HFF-Myc (cell line): Measurements from ENCODE around the gene KDM4E.
"Not testable (repeated sequence)": the region's sequence is repeated elsewhere in the genome, so short reads cannot be mapped to it uniquely, and the experiment has no call there.

ENCODE experiments used
- DNase-seq: peaks from one replicate; pipeline ENCODE4 v3.0.0-alpha.2; 2011; ENCODE audit warnings: low read depth; ENCODE audit errors: extremely low read depth
- H3K4me3 ChIP-seq: replicated peaks from 2 replicates; pipeline ENCODE4 v1.5.1; 2011; ENCODE audit warnings: low read depth, mild to moderate bottlenecking, control low read depth, low read length
- CTCF ChIP-seq: IDR thresholded peaks from 2 replicates; pipeline ENCODE4 v1.5.1; 2012; ENCODE audit warnings: mild to moderate bottlenecking, low read depth, low read length, control low read depth; ENCODE audit errors: missing control alignments

The KDM4E gene

GRCh38 chr11:95033051-95033450 lies 8.0 kb downstream of the KDM4E start:
- no peak for TF ChIP-seq CTCF
- DNase-seq, result no peak
- no peak overlapping the region for H3K4me3 ChIP-seq

- H3K4me3 ChIP-seq, result no peak overlapping the region
- TF ChIP-seq CTCF, result no peak
- no peak for DNase-seq
Observed at GRCh38 chr11:95035316-95035715, 10.3 kb downstream of the KDM4E start.

GRCh38 chr11:95037356-95038035 lies 12.4 kb downstream of the KDM4E start:
- 0 out of 2 replicates have a peak overlapping the region, but pooled peaks have one; percentile 5 for H3K4me3 ChIP-seq
- DNase-seq, result not testable (repeated sequence)

- DNase-seq, result no peak
- TF ChIP-seq CTCF, result no peak
- H3K4me3 ChIP-seq, result no peak overlapping the region
Observed at GRCh38 chr11:95042239-95042638, 17.2 kb downstream of the KDM4E start.

- TF ChIP-seq CTCF, result no peak
- H3K4me3 ChIP-seq, result no peak overlapping the region
- DNase-seq, result no peak
Observed at GRCh38 chr11:95042906-95043305, 17.8 kb downstream of the KDM4E start.

GRCh38 chr11:95044010-95044409 lies 19.0 kb downstream of the KDM4E start:
- TF ChIP-seq CTCF, result no peak
- no peak overlapping the region for H3K4me3 ChIP-seq
- DNase-seq, result no peak

- no peak for DNase-seq
- H3K4me3 ChIP-seq, result no peak overlapping the region
- TF ChIP-seq CTCF, result no peak
Observed at GRCh38 chr11:95045812-95046211, 20.8 kb downstream of the KDM4E start.

- H3K4me3 ChIP-seq, DNase-seq: not testable (repeated sequence)
Observed at GRCh38 chr11:95049122-95049521, 24.1 kb downstream of the KDM4E start, which contains the start of gene KDM4F. TSS of gene KDM4F (plus strand) at chr11:95049422.
